GM23338 (cell line): ENCODE results near the gene OTOGL. TPM values are rescaled to one million over a fixed set of nuclear protein-coding genes. Genes with fewer than 3 reads are reported as not detected.

Experiments used
- ATAC-seq: fragments of 200-7000 bp; cut with Tn5 transposase; 3 replicates; pipeline ENCODE4 v1.9.1; 2020
- DNase-seq: peaks from one replicate; pipeline ENCODE4 v3.0.0-alpha.2; 2015; ENCODE audit warnings: low spot score
- H2AFZ ChIP-seq: fragments of 200-600 bp; sonication (generic); 2 replicates; pipeline ENCODE4 v1.8.0; 2016; ENCODE audit warnings: antibody characterized with exemption, mild to moderate bottlenecking, moderate library complexity
- H3F3A ChIP-seq: fragments of 200-600 bp; sonication (generic); replicated peaks from 2 replicates; pipeline ENCODE4 v1.8.0; 2017; ENCODE audit warnings: antibody characterized with exemption, mixed run types, low read depth
- H3K27ac ChIP-seq: fragments of 200-600 bp; sonication (generic); 2 replicates; pipeline ENCODE4 v1.6.1; 2016; ENCODE audit warnings: low read depth
- H3K27me3 ChIP-seq: fragments of 200-600 bp; sonication (generic); 2 replicates; pipeline ENCODE4 v1.8.0; 2016; ENCODE audit warnings: mild to moderate bottlenecking, mixed run types, moderate library complexity; ENCODE audit not compliant: insufficient read depth
- H3K36me3 ChIP-seq: fragments of 200-600 bp; sonication (generic); 2 replicates; pipeline ENCODE4 v1.8.0; 2016; ENCODE audit warnings: mild to moderate bottlenecking; ENCODE audit not compliant: insufficient read depth
- H3K4me1 ChIP-seq: fragments of 200-600 bp; sonication (generic); 2 replicates; pipeline ENCODE4 v1.8.0; 2016; ENCODE audit warnings: mild to moderate bottlenecking, moderate library complexity; ENCODE audit not compliant: insufficient read depth
- H3K4me2 ChIP-seq: fragments of 200-600 bp; sonication (generic); 2 replicates; pipeline ENCODE4 v1.7.1; 2017; ENCODE audit warnings: mixed run types
- H3K4me3 ChIP-seq: fragments of 200-600 bp; sonication (generic); 2 replicates; pipeline ENCODE4 v1.6.1; 2016; ENCODE audit warnings: mixed run types
- H3K79me2 ChIP-seq: fragments of 200-600 bp; sonication (generic); replicated peaks from 2 replicates; pipeline ENCODE4 v1.8.0; 2017; ENCODE audit warnings: mild to moderate bottlenecking; ENCODE audit not compliant: insufficient read depth
- H3K9me2 ChIP-seq: fragments of 200-600 bp; sonication (generic); 2 replicates; pipeline ENCODE4 v1.8.0; 2017; ENCODE audit not compliant: insufficient read depth
- H4K20me1 ChIP-seq: fragments of 200-600 bp; sonication (generic); replicated peaks from 2 replicates; pipeline ENCODE4 v1.8.0; 2017; ENCODE audit warnings: mild to moderate bottlenecking; ENCODE audit not compliant: insufficient read depth
- H3K27ac Mint-ChIP-seq: 2 replicates; pipeline ENCODE4 v1.8.0; 2020; ENCODE audit warnings: inconsistent platforms, mild to moderate bottlenecking, moderate library complexity, mixed read lengths
- H3K27me3 Mint-ChIP-seq: 3 replicates; pipeline ENCODE4 v1.8.0; 2022; ENCODE audit warnings: low read depth, mild to moderate bottlenecking, moderate library complexity, mixed read lengths, inconsistent platforms; ENCODE audit not compliant: insufficient read depth, poor library complexity
- H3K36me3 Mint-ChIP-seq: 3 replicates; pipeline ENCODE4 v1.8.0; 2021; ENCODE audit warnings: low read depth, mild to moderate bottlenecking, inconsistent platforms, moderate library complexity, mixed read lengths
- H3K4me1 Mint-ChIP-seq: 3 replicates; pipeline ENCODE4 v1.8.0; 2020; ENCODE audit warnings: mild to moderate bottlenecking, inconsistent platforms, mixed read lengths
- H3K4me3 Mint-ChIP-seq: 3 replicates; pipeline ENCODE4 v1.8.0; 2021; ENCODE audit warnings: moderate library complexity, mild to moderate bottlenecking, inconsistent platforms, mixed read lengths
- H3K9me3 Mint-ChIP-seq: 3 replicates; pipeline ENCODE4 v1.8.0; 2020; ENCODE audit warnings: moderate library complexity, mild to moderate bottlenecking, inconsistent platforms, mixed read lengths
- CREB1 ChIP-seq: fragments of 250-450 bp; sonication (Bioruptor Pico); IDR thresholded peaks from 2 replicates; pipeline ENCODE4 v1.5.0; 2020; ENCODE audit warnings: low read depth, mild to moderate bottlenecking, moderate library complexity
- EZH2 ChIP-seq: fragments of 200-600 bp; sonication (generic); IDR thresholded peaks from one replicate; pipeline ENCODE4 v1.8.0; 2017; ENCODE audit warnings: antibody characterized with exemption, mild to moderate bottlenecking, low read depth; ENCODE audit not compliant: unreplicated experiment
- JUNB ChIP-seq: IDR thresholded peaks from one replicate; pipeline ENCODE4 v1.6.1; 2016; ENCODE audit warnings: antibody characterized with exemption; ENCODE audit not compliant: unreplicated experiment
- NANOG ChIP-seq: IDR thresholded peaks from 2 replicates; pipeline ENCODE4 v1.6.1; 2016; ENCODE audit warnings: antibody characterized with exemption, borderline replicate concordance
- STAT1 ChIP-seq: IDR thresholded peaks from one replicate; pipeline ENCODE4 v1.6.1; 2016; ENCODE audit warnings: antibody characterized with exemption; ENCODE audit not compliant: unreplicated experiment
- ZNF331 ChIP-seq: fragments of 250-450 bp; sonication (Bioruptor Pico); IDR thresholded peaks from 2 replicates; pipeline ENCODE4 v1.5.0; 2020; ENCODE audit warnings: low read depth, mild to moderate bottlenecking, moderate library complexity
- polyA plus RNA-seq: library from polyadenylated mRNA; unstranded; fragments of >200 nt; fragmentation: Nextera tagmentation; extraction: Ambion mirVana; gene quantifications from 2 replicates; pipeline ENCODE4 v1.2.1, GENCODE V29; 2016
- total RNA-seq: library from RNA; depleted of rRNA; stranded (reverse); fragments of >200 nt; shearing (Covaris generic); gene quantifications from 2 replicates; pipeline ENCODE4 v1.2.3, GENCODE V29; 2014
- TF ChIP-seq, protein P1 (sequence below), 2 experiments: fragments of 200-600 bp in 1 of 2; sonication (generic) in 1 of 2; conservative IDR thresholded peaks; 2 replicates each; pipeline versions ENCODE4 v1.5.1 to v1.6.1; 2016 to 2017; ENCODE audit warnings: antibody characterized with exemption in 2 of 2, low read depth in 2 of 2, mild to moderate bottlenecking in 2 of 2, moderate library complexity in 1 of 2
- TF ChIP-seq, protein P2 (sequence below): IDR thresholded peaks from 2 replicates; pipeline ENCODE4 v1.6.1; 2016; ENCODE audit warnings: antibody characterized with exemption

The OTOGL gene
- total and polyA plus RNA-seq, 2 experiments from 2014 or later: 0.36 to 0.66 TPM

DNA sequence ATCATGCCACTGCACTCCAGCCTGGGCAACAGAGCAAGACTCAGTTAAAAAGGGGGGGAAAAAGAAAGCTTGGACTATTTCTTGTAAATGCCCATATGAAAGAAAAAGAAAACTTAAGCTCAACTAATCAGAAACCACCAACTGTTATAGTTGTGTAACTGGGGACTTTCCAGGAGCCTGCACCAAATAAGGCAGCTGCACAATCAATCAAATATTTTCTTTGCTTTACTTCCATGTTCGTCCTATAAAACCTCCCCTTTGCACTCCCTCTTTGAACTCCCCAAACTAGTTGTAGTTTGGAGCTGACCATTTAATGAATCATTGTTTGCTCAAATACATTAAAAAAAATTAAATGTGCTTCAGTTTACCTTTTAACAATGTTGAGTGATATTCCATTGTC is 54.9 kb downstream of the OTOGL start (continued):
- TF ChIP-seq, protein P1, sequence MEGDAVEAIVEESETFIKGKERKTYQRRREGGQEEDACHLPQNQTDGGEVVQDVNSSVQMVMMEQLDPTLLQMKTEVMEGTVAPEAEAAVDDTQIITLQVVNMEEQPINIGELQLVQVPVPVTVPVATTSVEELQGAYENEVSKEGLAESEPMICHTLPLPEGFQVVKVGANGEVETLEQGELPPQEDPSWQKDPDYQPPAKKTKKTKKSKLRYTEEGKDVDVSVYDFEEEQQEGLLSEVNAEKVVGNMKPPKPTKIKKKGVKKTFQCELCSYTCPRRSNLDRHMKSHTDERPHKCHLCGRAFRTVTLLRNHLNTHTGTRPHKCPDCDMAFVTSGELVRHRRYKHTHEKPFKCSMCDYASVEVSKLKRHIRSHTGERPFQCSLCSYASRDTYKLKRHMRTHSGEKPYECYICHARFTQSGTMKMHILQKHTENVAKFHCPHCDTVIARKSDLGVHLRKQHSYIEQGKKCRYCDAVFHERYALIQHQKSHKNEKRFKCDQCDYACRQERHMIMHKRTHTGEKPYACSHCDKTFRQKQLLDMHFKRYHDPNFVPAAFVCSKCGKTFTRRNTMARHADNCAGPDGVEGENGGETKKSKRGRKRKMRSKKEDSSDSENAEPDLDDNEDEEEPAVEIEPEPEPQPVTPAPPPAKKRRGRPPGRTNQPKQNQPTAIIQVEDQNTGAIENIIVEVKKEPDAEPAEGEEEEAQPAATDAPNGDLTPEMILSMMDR (conservative IDR thresholded peaks at IDR 0.05; ENCODE audit: low read depth in 2 of 2): no peak
- TF ChIP-seq EZH2: no peak
- no peak for TF ChIP-seq STAT1
- TF ChIP-seq JUNB: no peak

DNA sequence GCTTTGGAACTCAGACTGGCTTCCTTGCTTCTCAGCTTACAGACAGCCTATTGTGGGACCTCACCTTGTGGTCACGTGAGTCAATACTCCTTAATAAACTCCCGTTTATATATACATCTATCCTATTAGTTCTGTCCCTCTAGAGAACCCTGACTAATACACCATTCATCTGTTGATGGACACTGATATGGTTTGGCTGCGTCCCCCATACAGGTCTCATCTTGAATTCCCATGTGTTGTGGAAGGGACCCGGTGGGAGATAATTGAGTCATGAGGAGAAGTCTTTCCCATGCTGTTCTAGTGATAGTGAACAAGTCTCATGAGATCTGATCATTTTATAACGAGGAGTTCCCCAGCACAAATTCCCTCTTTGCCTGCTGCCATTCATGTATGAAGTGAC is 57.0 kb downstream of the OTOGL start:
- Mint-ChIP-seq H3K36me3 (no peaks in the 10 kb centered on the region), H3K9me3 (no peaks in the 10 kb centered on the region), H3K27me3 (no peaks in the 10 kb centered on the region), H3K27ac (no peak overlapping the region), H3K4me3 (no peak overlapping the region), H3K4me1 (no peaks in the 10 kb centered on the region)
- Histone ChIP-seq H3K36me3 (no peaks in the 10 kb centered on the region), H3K27ac (no peak overlapping the region), H3K9me2 (0 out of 2 replicates have a peak, but pooled peaks cover 3% of the 10 kb centered on the region), H3F3A (no peaks in the 10 kb centered on the region), H3K4me2 (no peak overlapping the region), H2AFZ (no peak overlapping the region), H4K20me1 (no peaks in the 10 kb centered on the region), H3K4me1 (no peaks in the 10 kb centered on the region), H3K27me3 (no peaks in the 10 kb centered on the region), H3K4me3 (no peak overlapping the region), H3K79me2 (no peaks in the 10 kb centered on the region)
- ATAC-seq (no peak), DNase-seq (no peak)
- TF ChIP-seq ZNF331: no peak

DNA sequence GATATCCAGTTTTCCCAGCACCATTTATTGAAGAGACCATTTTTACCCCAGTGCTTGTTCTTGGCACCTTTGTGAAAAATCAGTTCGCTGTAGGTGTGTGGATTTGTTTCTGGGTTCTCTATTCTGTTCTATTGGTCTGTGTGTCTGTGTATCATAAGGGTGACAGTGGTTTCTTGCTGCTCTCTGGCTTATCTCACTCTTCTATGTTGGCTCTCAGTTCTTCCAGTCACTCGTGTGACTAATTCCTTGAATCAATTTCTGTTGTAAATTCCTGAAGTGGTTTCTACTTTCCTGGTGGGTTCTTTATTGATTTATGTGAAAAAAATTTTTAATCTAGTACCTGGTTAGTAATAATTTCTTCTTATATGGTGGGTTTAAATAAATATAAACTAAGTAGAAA is 58.3 kb downstream of the OTOGL start:
- no peaks in the 10 kb centered on the region for H3K36me3 Mint-ChIP-seq
- H3K27me3 ChIP-seq: no peaks in the 10 kb centered on the region
- H3K27ac Mint-ChIP-seq: no peak overlapping the region
- no peaks in the 10 kb centered on the region for H3K36me3 ChIP-seq
- H3K9me3 Mint-ChIP-seq: no peaks in the 10 kb centered on the region
- no peak overlapping the region for H3K4me3 ChIP-seq
- no peaks in the 10 kb centered on the region for H4K20me1 ChIP-seq
- H3K27me3 Mint-ChIP-seq: no peaks in the 10 kb centered on the region
- H3K79me2 ChIP-seq: no peaks in the 10 kb centered on the region
- TF ChIP-seq, protein P2, sequence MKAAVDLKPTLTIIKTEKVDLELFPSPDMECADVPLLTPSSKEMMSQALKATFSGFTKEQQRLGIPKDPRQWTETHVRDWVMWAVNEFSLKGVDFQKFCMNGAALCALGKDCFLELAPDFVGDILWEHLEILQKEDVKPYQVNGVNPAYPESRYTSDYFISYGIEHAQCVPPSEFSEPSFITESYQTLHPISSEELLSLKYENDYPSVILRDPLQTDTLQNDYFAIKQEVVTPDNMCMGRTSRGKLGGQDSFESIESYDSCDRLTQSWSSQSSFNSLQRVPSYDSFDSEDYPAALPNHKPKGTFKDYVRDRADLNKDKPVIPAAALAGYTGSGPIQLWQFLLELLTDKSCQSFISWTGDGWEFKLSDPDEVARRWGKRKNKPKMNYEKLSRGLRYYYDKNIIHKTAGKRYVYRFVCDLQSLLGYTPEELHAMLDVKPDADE: no peak
- TF ChIP-seq CREB1 (CRISPR knock-in tag) (no peak), NANOG (no peak)
- H3K9me2 ChIP-seq: 0 out of 2 replicates have a peak, but pooled peaks cover 3% of the 10 kb centered on the region
- no peak for DNase-seq
- H3K4me2 ChIP-seq: no peak overlapping the region
- H3F3A ChIP-seq: no peaks in the 10 kb centered on the region
- no peaks in the 10 kb centered on the region for H3K4me1 Mint-ChIP-seq
- no peak overlapping the region for H2AFZ ChIP-seq
- ATAC-seq: no peak
- no peak overlapping the region for H3K4me3 Mint-ChIP-seq
- no peak overlapping the region for H3K27ac ChIP-seq
- H3K4me1 ChIP-seq: no peaks in the 10 kb centered on the region
